Measurements from ENCODE around the gene PHAF1. TPM values are rescaled to one million over a fixed set of nuclear protein-coding genes. Genes with fewer than 3 reads are reported as not detected.
A peak's percentile ranks its signal among the peaks of the same experiment; 100 is the strongest.

PHAF1 gene
- total and polyA plus RNA-seq, 2 of the 8 experiments (the other 6 are each of a cell fraction or from before 2014, with no cell fraction given): 18.6 to 26.4 TPM

DNA sequence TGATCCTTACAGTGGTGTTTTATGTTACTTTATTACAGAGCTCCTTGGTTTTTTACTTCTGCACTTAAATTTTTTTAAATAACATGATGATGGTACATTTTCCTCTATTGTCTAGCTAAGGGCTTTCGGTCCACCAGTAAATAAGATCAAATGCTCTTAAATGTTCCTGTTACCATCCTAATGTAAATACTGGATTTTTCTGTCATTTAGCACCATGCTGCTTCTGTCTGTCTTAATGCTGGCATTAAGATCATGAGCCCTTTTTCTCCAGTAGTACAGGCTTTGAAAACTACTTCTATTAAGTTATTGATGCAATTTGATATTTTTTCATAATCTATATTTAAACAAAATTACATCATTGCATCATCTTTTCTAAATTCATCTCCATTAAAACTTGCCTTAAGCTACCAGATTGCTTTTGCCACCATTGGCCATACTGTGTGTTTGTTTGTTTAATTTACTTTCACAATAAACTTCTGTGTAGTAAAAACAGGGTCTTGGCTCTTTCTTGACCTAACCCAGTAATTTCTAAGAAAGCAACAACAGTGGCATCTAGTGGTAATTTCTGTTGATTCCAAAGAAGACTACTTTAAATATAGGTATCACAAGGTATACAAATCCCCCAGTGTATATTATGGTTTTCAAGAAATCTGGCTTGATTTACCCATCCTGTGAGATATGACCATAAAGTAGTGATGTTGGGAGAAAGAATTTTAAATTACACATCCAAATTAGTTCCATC lies 9.0 kb upstream of the PHAF1 start:
- H3K9ac ChIP-seq (replicated peaks in 1 of 4; ENCODE audit: extremely low read depth in 1 of 4, low read depth in 3 of 4, low read length in 3 of 4): no peak overlapping the region
- no peaks in the 10 kb centered on the region for H3K79me1 ChIP-seq (ENCODE audit: low read depth, low read length)
- no peaks in the 10 kb centered on the region for H3K27me3 ChIP-seq (replicated peaks in 1 of 4; ENCODE audit: control insufficient read depth in 3 of 4, extremely low read depth in 1 of 4, insufficient read depth in 3 of 4, low read length in 3 of 4)
- H2BK12ac ChIP-seq (ENCODE audit: low read depth, low read length): no peak overlapping the region
- 79% methylated on average over 1 of the region's 1 CpG; no CpG with 5 or more reads in 1 of the 2 experiments for WGBS, 2 experiments (ENCODE audit: extremely low coverage in 1 of 2, insufficient coverage in 1 of 2, insufficient read length in 1 of 2, insufficient replicate concordance in 2 of 2, low coverage in 1 of 2, low lambda C conversion rate in 2 of 2, missing lambda C conversion rate in 1 of 2)
- no peak overlapping the region for H3K18ac ChIP-seq (ENCODE audit: extremely low read depth, low read length)
- no peak overlapping the region for H2BK120ac ChIP-seq (replicated peaks; ENCODE audit: low read depth, low read length)
- peak; percentile 51 to 54 for TF ChIP-seq RAD21 (IDR thresholded peaks at IDR 0.05 in 1 of 2, conservative IDR thresholded peaks at IDR 0.05 in 1 of 2; ENCODE audit: low read depth in 2 of 2, low read length in 2 of 2)
- no peak for TF ChIP-seq CBX8 (IDR thresholded peaks at IDR 0.05; ENCODE audit: borderline replicate concordance, low read depth, low read length)
- TF ChIP-seq HDAC6 (IDR thresholded peaks at IDR 0.05; ENCODE audit: low read depth, low read length): no peak
- TF ChIP-seq EP300 (IDR thresholded peaks at IDR 0.05; ENCODE audit: borderline replicate concordance in 1 of 2, low read depth in 2 of 2, low read length in 2 of 2): no peak
- TF ChIP-seq, protein P1, sequence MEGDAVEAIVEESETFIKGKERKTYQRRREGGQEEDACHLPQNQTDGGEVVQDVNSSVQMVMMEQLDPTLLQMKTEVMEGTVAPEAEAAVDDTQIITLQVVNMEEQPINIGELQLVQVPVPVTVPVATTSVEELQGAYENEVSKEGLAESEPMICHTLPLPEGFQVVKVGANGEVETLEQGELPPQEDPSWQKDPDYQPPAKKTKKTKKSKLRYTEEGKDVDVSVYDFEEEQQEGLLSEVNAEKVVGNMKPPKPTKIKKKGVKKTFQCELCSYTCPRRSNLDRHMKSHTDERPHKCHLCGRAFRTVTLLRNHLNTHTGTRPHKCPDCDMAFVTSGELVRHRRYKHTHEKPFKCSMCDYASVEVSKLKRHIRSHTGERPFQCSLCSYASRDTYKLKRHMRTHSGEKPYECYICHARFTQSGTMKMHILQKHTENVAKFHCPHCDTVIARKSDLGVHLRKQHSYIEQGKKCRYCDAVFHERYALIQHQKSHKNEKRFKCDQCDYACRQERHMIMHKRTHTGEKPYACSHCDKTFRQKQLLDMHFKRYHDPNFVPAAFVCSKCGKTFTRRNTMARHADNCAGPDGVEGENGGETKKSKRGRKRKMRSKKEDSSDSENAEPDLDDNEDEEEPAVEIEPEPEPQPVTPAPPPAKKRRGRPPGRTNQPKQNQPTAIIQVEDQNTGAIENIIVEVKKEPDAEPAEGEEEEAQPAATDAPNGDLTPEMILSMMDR (IDR thresholded peaks at IDR 0.05; ENCODE audit: control extremely low read depth in 1 of 3, insufficient read depth in 1 of 3, low read depth in 1 of 3, low read length in 3 of 3): peak in 2 of 3 experiments; percentile 32 to 33; a peak in 2 of 4 replicates
- no peak for TF ChIP-seq RBBP5 (IDR thresholded peaks at IDR 0.05; ENCODE audit: borderline replicate concordance, low read depth, low read length)
- no peak for TF ChIP-seq MAFK (IDR thresholded peaks at IDR 0.05; ENCODE audit: low read depth, low read length)
- H3K14ac ChIP-seq (ENCODE audit: insufficient read length): no peak overlapping the region
- no peak overlapping the region for H2AFZ ChIP-seq (ENCODE audit: low read length)
- H3K23me2 ChIP-seq (ENCODE audit: low read depth, low read length): no peaks in the 10 kb centered on the region
- no peak overlapping the region for H2BK15ac ChIP-seq (ENCODE audit: low read length)
- H3K23ac ChIP-seq (ENCODE audit: insufficient read length): no peak overlapping the region
- H3K9me3 ChIP-seq (ENCODE audit: insufficient read depth in 2 of 2, low read depth in 1 of 2, low read length in 1 of 2): no peaks in the 10 kb centered on the region
- H3K27ac ChIP-seq (ENCODE audit: low read depth, low read length): no peak overlapping the region
- H3K56ac ChIP-seq (replicated peaks; ENCODE audit: insufficient read length, low read depth, low read length): no peak overlapping the region
- no peak overlapping the region for H2BK20ac ChIP-seq (ENCODE audit: low read length)
- H2AK5ac ChIP-seq (ENCODE audit: low read depth, low read length): no peak overlapping the region
- H3K4me2 ChIP-seq (ENCODE audit: insufficient read depth in 1 of 2, low read depth in 2 of 2, low read length in 2 of 2): no peak overlapping the region
- H3K36me3 ChIP-seq (ENCODE audit: control insufficient read depth in 2 of 4, insufficient read depth in 4 of 4, low read length in 3 of 4): no peaks in the 10 kb centered on the region; a peak in 1 of 8 replicates
- H2BK5ac ChIP-seq (ENCODE audit: low read depth, low read length): no peak overlapping the region
- DNase-seq (ENCODE audit: low read depth in 1 of 2, low spot score in 2 of 2): no peak
- ChIA-PET CTCF (ENCODE audit: partially characterized antibody) (interaction anchor here (0.6 to 12.0 kb wide), 38 partner anchors 11 to 252 kb away, joined by 3 to 164 read pairs (median 3); partner anchors contain the start of gene B3GNT9), POLR2A (ENCODE audit: partially characterized antibody) (interaction anchor here (1.6 kb wide), 1 partner anchor 11 kb away, joined by 3 read pairs; no protein-coding TSS in a partner anchor)
- no peaks in the 10 kb centered on the region for H3K79me2 ChIP-seq (ENCODE audit: control insufficient read depth in 1 of 2, insufficient read depth in 2 of 2, low read length in 2 of 2)
- no peak overlapping the region for H4K8ac ChIP-seq (ENCODE audit: extremely low read depth, insufficient read depth, low read length)
- H4K20me1 ChIP-seq (replicated peaks in 1 of 2; ENCODE audit: control insufficient read depth in 1 of 2, insufficient read depth in 2 of 2, low read length in 2 of 2): no peaks in the 10 kb centered on the region
- no peak overlapping the region for H3K4ac ChIP-seq (replicated peaks; ENCODE audit: insufficient read length, low read depth, low read length)
- H3K4me3 ChIP-seq (ENCODE audit: extremely low read depth in 1 of 4, insufficient read depth in 2 of 4, low read depth in 3 of 4, low read length in 4 of 4): no peak overlapping the region
- H4K5ac ChIP-seq (ENCODE audit: insufficient read length, low read depth, low read length): no peak overlapping the region
- H4K91ac ChIP-seq (replicated peaks; ENCODE audit: insufficient read length, low read length): no peak overlapping the region
- H3K4me1 ChIP-seq (replicated peaks in 1 of 4; ENCODE audit: control insufficient read depth in 3 of 4, insufficient read depth in 4 of 4, low read length in 3 of 4): no peaks in the 10 kb centered on the region
- FAIRE-seq: no peak

All from H1 (cell line).